HepG2 (cell line): Measurements from ENCODE around the gene C1orf185. TPM values are rescaled to one million over a fixed set of nuclear protein-coding genes. Genes with fewer than 3 reads are reported as not detected.

Experiments used
- KIAA2018 ChIP-seq: sonication (generic); formaldehyde crosslinking; IDR thresholded peaks from 2 replicates; pipeline ENCODE4 v1.5.0; 2020; ENCODE audit warnings: mild to moderate bottlenecking, missing genetic modification reagents, borderline replicate concordance
- RFXAP ChIP-seq: sonication (generic); formaldehyde crosslinking; IDR thresholded peaks from 2 replicates; pipeline ENCODE4 v1.4.0; 2020; ENCODE audit warnings: missing genetic modification reagents, borderline replicate concordance
- ZBTB4 ChIP-seq: sonication (generic); formaldehyde crosslinking; IDR thresholded peaks from 2 replicates; pipeline ENCODE4 v1.4.0; 2020; ENCODE audit warnings: missing genetic modification reagents, mild to moderate bottlenecking, borderline replicate concordance
- ZNF552 ChIP-seq: sonication (generic); formaldehyde crosslinking; IDR thresholded peaks from 2 replicates; pipeline ENCODE4 v1.9.0; 2022; ENCODE audit warnings: missing genetic modification reagents, mild to moderate bottlenecking, borderline replicate concordance
- ZNF570 ChIP-seq: sonication (generic); formaldehyde crosslinking; IDR thresholded peaks from 2 replicates; pipeline ENCODE4 v1.4.0; 2020; ENCODE audit warnings: mild to moderate bottlenecking, missing genetic modification reagents, borderline replicate concordance
- polyA plus RNA-seq, 8 experiments: library from polyadenylated mRNA; depleted of rRNA in 3 of 8; stranded (reverse) in 7 of 8; unstranded in 1 of 8; fragments of >200 nt; fragmentation: Illumina TruSeq in 4 of 8; extraction: Trizol in 4 of 8; gene quantifications; 2 replicates each; pipeline versions ENCODE4 v1.2.1 to v1.2.3, GENCODE V29; 2011 to 2016; ENCODE audit warnings: low read depth in 4 of 8, missing spikeins in 1 of 8, mixed read lengths in 1 of 8; ENCODE audit not compliant: insufficient read depth in 1 of 8
- total RNA-seq, 5 experiments: library from RNA; depleted of rRNA; stranded (reverse); fragments of >200 nt; fragmentation: Illumina TruSeq; extraction: Trizol; gene quantifications; 2 replicates each; pipeline ENCODE4 v1.2.3, GENCODE V29; 2016; ENCODE audit warnings: low read depth in 1 of 5

The C1orf185 gene
- total and polyA plus RNA-seq, 2 of the 13 experiments (the other 11 are each of a cell fraction or from before 2014, with no cell fraction given): not detected

GRCh38 chr1:51101976-51102375 lies at the start of gene C1orf185 (continued):
- no peak for TF ChIP-seq KIAA2018 (CRISPR knock-in tag)
- no peak for TF ChIP-seq ZBTB4
- TF ChIP-seq ZNF570 (CRISPR knock-in tag): no peak
- no peak for TF ChIP-seq RFXAP (CRISPR knock-in tag)
- TF ChIP-seq ZNF552: no peak
